ENCODE results near the gene LRIG1. TPM values are rescaled to one million over a fixed set of nuclear protein-coding genes. Genes with fewer than 3 reads are reported as not detected.

The LRIG1 gene
- total RNA-seq, 1 donor from 2014 or later, result 30.7 TPM

DNA sequence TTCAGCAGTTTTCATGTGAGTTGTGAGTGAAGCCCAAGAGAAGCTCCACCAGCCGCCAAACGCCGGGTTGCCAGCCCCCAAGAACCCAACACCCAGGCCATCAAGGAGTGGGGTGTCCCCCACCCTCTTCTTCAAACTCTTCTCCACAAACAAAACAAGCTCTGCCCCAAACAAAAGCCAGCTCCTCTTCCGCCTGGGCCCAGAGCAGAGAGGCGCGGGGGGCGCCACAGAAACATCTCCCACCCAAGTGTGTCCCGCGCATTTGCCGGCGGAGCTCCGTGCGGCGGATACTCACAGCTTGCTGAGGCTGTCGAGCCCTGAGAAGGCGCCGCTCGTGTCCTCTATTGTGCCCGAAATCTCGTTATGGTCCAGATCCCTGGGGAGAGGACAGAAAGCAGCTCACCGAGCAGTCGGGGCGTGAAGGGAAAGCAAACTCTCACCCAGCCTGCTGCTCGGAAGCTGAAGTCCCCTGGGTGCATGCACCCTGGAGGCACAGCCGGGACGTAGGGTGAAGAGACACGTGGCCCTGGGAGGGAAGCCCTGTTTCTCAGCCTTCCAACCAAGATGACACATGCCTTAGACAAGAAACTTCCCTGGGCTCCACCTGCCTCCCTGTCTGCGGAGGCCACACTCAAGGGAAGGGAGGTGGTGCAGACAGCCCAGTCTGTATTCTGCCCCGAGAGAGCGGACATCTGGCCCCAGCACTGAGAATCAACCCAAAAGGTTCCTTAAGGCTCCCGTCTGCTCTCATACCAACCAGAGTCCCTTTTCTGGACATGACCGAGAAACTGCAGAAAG, 95.7 kb downstream of the LRIG1 start:
- DNase-seq (ENCODE audit: extremely low spot score in 2 of 2), result no peak
- no peak overlapping the region for H3K4me3 ChIP-seq
- no peaks in the 10 kb centered on the region for H3K9me3 ChIP-seq
- peaks cover 0 to 26% of the 10 kb centered on the region in 2 donors for H3K36me3 ChIP-seq
- peaks cover 78% of the 10 kb centered on the region for H3K4me1 ChIP-seq
- intact Hi-C loops (cut with DNase I), result loop anchor here (5.0 kb wide), 1 partner anchor 412 kb away; no protein-coding TSS in a partner anchor
- no peak for TF ChIP-seq POLR2A (IDR thresholded peaks at IDR 0.05)
- no peak for TF ChIP-seq POLR2AphosphoS5 (IDR thresholded peaks at IDR 0.05; ENCODE audit: insufficient read depth in 1 of 2, low read depth in 1 of 2)
- TF ChIP-seq, protein P1, sequence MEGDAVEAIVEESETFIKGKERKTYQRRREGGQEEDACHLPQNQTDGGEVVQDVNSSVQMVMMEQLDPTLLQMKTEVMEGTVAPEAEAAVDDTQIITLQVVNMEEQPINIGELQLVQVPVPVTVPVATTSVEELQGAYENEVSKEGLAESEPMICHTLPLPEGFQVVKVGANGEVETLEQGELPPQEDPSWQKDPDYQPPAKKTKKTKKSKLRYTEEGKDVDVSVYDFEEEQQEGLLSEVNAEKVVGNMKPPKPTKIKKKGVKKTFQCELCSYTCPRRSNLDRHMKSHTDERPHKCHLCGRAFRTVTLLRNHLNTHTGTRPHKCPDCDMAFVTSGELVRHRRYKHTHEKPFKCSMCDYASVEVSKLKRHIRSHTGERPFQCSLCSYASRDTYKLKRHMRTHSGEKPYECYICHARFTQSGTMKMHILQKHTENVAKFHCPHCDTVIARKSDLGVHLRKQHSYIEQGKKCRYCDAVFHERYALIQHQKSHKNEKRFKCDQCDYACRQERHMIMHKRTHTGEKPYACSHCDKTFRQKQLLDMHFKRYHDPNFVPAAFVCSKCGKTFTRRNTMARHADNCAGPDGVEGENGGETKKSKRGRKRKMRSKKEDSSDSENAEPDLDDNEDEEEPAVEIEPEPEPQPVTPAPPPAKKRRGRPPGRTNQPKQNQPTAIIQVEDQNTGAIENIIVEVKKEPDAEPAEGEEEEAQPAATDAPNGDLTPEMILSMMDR (IDR thresholded peaks at IDR 0.05), result no peak
- H3K27ac ChIP-seq, result peak overlapping the region; percentile 77
- no peaks in the 10 kb centered on the region for H3K27me3 ChIP-seq

DNA sequence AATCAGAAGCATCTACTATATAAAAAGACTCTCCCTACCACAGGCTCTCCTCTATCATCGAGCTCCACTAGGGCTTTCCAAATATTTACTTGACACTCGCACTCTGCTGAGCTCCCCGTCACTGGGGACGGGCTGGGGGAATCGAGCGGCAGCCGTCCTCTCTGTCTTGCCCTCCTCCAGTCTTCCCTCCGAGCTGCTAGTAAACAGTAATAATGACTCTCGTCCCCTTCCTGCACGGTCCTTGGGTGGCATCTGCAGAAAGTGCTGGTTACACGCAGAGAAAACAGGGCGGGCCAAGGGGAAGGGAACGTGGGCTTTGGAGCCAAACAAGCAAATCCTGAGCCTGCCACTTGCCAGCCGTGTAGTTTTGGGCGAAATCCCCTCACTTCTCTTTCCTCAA, 96.6 kb downstream of the LRIG1 start:
- H3K4me3 ChIP-seq, result no peak overlapping the region
- intact Hi-C loops (cut with DNase I), result no loop called here
- DNase-seq (ENCODE audit: extremely low spot score in 2 of 2), result no peak
- H3K4me1 ChIP-seq, result peaks cover 74% of the 10 kb centered on the region
- no peaks in the 10 kb centered on the region for H3K9me3 ChIP-seq
- H3K27ac ChIP-seq, result peak overlapping the region; percentile 77
- H3K27me3 ChIP-seq, result no peaks in the 10 kb centered on the region
- TF ChIP-seq POLR2AphosphoS5 (IDR thresholded peaks at IDR 0.05; ENCODE audit: insufficient read depth in 1 of 2, low read depth in 1 of 2) (no peak), POLR2A (IDR thresholded peaks at IDR 0.05) (no peak)
- TF ChIP-seq, protein P1 (IDR thresholded peaks at IDR 0.05), result no peak
- H3K36me3 ChIP-seq, result peaks cover 0 to 17% of the 10 kb centered on the region in 2 donors

DNA sequence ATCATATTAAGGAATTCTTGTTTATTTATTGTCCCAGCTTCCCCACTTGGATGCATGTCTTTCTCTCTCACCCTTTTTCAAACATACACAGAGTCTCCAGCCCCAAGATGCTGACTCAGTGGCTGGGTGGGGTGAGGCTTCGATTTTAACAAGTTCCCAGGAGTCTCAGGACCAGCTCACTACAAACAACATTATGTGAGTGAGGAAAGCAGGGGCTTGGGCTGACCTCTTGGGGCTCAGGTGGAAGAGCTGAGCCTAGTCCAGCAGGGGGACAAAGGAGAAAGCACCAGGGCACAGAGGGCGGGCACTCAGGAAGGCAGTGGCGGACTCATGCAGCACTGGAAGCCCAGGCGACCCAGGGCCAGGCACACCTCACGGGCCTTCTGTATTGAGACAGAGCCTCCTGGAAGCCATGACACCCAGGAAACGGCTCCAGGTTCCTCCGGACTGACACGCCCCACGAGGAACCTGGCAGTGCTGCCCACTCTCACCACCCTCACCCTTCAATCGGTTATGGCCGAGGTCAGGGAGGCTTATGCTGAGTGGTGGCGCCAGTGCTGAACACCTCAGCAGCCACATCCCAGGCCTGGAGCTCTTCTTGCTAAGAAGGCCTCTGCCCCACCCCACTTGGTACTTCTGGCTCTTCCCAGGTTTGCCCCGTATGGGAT, 97.4 kb downstream of the LRIG1 start:
- peaks cover 75% of the 10 kb centered on the region for H3K4me1 ChIP-seq
- intact Hi-C loops (cut with DNase I), result no loop called here
- DNase-seq (ENCODE audit: extremely low spot score in 2 of 2), result no peak
- H3K36me3 ChIP-seq, result peaks cover 0 to 15% of the 10 kb centered on the region in 2 donors
- no peaks in the 10 kb centered on the region for H3K9me3 ChIP-seq
- peak overlapping the region; percentile 77 for H3K27ac ChIP-seq
- no peaks in the 10 kb centered on the region for H3K27me3 ChIP-seq
- no peak for TF ChIP-seq POLR2AphosphoS5 (IDR thresholded peaks at IDR 0.05; ENCODE audit: insufficient read depth in 1 of 2, low read depth in 1 of 2)
- TF ChIP-seq POLR2A (IDR thresholded peaks at IDR 0.05), result no peak
- TF ChIP-seq, protein P1 (IDR thresholded peaks at IDR 0.05), result no peak
- H3K4me3 ChIP-seq, result no peak overlapping the region

DNA sequence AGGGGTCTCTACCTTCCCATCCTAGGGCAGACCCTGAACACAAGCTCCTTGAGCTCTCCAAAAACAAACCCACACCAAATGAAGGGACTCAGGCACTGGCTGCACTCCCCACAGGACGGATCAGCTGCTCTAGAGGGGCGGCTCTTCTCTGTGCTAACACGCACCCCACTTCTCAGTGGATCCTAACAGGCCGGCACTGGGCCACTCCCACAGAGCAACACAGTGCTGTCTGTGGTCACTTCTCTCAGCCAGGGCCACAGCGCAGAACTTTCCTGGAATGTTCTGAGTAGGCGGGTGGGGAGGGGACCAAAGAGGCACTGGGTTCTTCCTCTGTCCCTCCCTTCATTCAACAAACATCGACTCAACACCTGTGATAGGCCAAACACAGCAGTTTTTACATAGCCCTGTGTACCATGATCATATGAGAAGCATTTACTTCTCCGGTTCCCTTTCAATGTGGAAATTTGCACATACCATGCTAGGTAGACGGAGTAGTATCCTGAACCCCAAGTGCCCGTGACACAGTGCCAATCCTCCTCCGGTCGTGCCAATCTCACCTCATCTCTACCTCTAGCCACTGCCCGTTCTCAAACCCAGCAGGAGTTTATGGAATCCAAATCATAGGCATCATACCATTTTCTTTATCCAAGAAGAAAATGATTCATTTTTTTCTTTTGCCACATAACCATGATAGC, 98.1 kb downstream of the LRIG1 start:
- Histone ChIP-seq H3K27ac (peak overlapping the region; percentile 77), H3K27me3 (no peaks in the 10 kb centered on the region), H3K9me3 (no peaks in the 10 kb centered on the region), H3K36me3 (peaks cover 0 to 15% of the 10 kb centered on the region in 2 donors), H3K4me1 (peaks cover 75% of the 10 kb centered on the region), H3K4me3 (no peak overlapping the region)
- TF ChIP-seq POLR2A (IDR thresholded peaks at IDR 0.05) (no peak), POLR2AphosphoS5 (IDR thresholded peaks at IDR 0.05; ENCODE audit: insufficient read depth in 1 of 2, low read depth in 1 of 2) (no peak)
- TF ChIP-seq, protein P1 (IDR thresholded peaks at IDR 0.05), result no peak
- DNase-seq (ENCODE audit: extremely low spot score in 2 of 2), result no peak
- intact Hi-C loops (cut with DNase I), result no loop called here
